Fibroblast of villous mesenchyme (primary cell): ENCODE data around the gene DVL1. TPM values are rescaled to one million over a fixed set of nuclear protein-coding genes. Genes with fewer than 3 reads are reported as not detected.
A peak's percentile ranks its signal among the peaks of the same experiment; 100 is the strongest.

Source experiments
- DNase-seq: peaks from one replicate; pipeline ENCODE4 v3.0.0-alpha.2; 2010; ENCODE audit warnings: low read depth
- H3K4me3 ChIP-seq: 2 replicates; pipeline ENCODE4 v1.5.1; 2011; ENCODE audit warnings: low read depth, mild to moderate bottlenecking, low read length
- total RNA-seq: library from RNA; depleted of rRNA; stranded (reverse); fragments of >200 nt; gene quantifications from 2 replicates; pipeline ENCODE4 v1.2.3, GENCODE V29; 2012
- TF ChIP-seq, protein P1 (sequence below): IDR thresholded peaks from 2 replicates; pipeline ENCODE4 v1.5.1; 2012; ENCODE audit warnings: low read depth, mild to moderate bottlenecking, low read length; ENCODE audit not compliant: insufficient read depth

DVL1 gene
- total RNA-seq, 1 donor: 69.5 TPM

DNA sequence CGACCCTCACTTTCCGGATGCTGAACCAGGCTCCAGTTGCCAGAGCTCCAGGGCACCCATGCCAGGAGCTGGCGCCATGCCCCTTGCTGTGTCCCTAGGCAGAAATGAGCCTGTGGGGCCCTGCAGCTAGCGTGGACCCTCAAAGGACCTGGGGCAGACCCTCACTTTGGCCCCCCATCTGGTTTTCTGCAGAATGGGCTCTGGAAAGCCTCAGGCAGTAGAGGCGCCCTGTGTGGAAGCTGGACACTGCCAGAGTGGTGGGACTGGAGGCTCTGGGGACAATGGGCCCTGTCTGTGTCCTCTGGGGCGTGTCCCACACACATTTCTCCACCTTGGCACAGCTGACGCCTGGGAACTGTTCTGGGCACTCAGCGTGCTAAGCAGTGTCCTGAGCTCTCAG lies 32.1 kb upstream of the DVL1 start:
- DNase-seq: no peak
- TF ChIP-seq, protein P1, sequence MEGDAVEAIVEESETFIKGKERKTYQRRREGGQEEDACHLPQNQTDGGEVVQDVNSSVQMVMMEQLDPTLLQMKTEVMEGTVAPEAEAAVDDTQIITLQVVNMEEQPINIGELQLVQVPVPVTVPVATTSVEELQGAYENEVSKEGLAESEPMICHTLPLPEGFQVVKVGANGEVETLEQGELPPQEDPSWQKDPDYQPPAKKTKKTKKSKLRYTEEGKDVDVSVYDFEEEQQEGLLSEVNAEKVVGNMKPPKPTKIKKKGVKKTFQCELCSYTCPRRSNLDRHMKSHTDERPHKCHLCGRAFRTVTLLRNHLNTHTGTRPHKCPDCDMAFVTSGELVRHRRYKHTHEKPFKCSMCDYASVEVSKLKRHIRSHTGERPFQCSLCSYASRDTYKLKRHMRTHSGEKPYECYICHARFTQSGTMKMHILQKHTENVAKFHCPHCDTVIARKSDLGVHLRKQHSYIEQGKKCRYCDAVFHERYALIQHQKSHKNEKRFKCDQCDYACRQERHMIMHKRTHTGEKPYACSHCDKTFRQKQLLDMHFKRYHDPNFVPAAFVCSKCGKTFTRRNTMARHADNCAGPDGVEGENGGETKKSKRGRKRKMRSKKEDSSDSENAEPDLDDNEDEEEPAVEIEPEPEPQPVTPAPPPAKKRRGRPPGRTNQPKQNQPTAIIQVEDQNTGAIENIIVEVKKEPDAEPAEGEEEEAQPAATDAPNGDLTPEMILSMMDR: no peak
- H3K4me3 ChIP-seq: no peak overlapping the region

DNA sequence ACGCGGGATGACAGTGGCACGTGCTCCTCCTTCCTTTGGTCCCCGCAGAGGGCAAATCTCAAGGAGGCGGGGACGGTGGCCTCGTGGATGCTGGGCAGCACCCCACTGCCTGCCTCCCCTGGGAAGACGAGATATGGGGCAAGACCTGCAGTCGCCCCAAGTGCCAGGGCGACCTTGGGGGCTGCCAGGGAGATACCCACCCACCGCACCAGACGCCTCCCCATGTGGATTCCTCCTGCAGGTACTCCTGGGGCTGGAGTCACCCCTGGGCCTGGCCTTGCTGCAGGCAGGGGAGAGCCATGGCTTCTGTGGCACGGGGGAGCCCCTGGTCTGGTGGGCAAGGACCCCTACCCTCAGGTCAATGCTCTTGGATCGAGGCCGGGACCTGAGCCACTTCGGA lies 31.6 kb upstream of the DVL1 start:
- no peak for DNase-seq
- TF ChIP-seq, protein P1: no peak
- no peak overlapping the region for H3K4me3 ChIP-seq

DNA sequence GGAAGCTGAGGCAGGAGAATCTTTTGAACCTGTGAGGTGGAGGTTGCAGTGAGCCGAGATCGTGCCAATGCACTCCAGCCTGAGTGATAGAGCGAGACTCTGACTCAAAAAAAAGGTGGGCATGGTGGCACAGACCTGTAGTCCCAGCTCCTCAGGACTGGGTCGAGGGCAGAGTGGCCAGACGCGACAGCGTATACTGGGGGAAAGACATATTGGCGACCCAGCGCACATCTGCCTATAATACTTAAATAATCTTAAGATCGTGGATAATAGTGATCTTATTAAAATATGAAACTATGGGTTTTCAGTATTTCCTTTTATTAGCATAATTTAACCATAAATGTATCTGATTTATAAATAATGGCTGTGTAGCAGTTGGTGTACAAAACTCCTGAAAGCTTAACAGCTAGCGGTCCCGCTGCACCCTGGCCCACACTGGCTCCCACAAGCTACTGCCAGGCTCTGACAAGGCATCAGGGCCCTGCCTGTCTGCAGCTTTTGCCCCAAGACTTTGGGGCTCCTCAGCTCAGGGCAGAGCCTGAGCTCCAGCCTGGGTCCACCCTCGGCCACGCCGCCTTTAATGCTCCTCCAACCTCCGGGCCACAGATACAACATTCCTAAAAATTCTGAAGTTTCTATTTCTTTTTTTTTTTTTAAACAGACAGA lies 28.5 kb upstream of the DVL1 start:
- DNase-seq: no peak
- TF ChIP-seq, protein P1: no peak
- no peak overlapping the region for H3K4me3 ChIP-seq

DNA sequence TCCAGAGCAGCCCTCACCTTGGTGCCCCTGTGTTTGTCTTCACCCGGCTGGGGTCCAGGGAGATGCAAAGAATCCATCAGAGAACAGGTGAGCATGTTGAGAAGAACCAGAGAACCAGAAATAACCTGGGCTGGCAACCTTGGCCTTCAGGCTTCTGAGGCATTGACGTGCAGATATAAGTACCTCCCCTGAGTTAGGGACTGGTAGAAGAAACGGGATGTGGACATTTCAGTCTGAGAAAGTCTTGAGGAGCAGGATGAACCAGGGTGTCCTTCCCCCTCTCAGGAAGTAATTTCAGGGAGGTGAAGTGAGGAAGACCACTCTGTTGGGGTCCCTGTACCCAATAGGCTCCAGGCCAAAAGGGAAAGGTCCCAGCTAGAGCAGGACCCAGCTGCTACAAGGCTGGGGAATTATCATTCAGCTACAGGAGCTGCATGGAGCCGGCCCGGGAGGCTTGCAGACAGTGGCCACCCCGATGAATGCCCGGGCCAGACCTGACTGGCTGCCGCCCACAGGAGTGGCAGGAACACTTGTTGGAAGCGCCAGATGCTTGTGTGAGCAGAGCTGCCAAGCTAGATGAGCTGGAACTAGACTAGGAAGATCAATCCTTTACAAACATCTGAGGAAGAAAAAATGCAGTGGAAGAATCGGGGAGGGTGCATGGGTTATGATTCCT lies 27.5 kb upstream of the DVL1 start:
- DNase-seq: no peak
- TF ChIP-seq, protein P1: no peak
- no peak overlapping the region for H3K4me3 ChIP-seq

GRCh38 chr1:1374929-1375662 lies 25.9 kb upstream of the DVL1 start, which contains the start of gene AURKAIP1:
TSS of gene AURKAIP1 (minus strand) at chr1:1375207. CDS start at chr1:1374756, 451 bp downstream.
- H3K4me3 ChIP-seq: peak within 1 kb of the TSS; percentile 80
- DNase-seq: peak; percentile 100
- TF ChIP-seq, protein P1: peak; percentile 21

DNA sequence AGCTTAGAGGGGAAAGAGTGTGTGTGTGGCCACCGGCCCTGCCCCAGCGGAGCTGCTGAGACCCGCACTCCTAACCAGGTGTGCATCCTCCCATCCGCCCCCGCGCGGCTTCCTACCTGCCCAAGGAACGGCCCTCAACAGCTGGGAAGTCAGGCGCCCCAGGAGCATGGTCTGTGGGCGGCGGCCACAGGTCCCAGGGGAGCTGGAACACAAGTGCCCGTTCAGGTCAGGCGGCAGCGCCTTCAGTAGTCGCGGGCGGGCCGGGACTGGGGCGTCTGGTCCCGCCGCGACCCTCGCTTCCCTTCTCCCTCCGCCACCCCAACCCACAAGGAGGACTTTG lies 25.3 kb upstream of the DVL1 start:
- no peak for DNase-seq
- TF ChIP-seq, protein P1: no peak
- H3K4me3 ChIP-seq: peak overlapping the region; percentile 80
